H9 (cell line): ENCODE measurements around the gene ZSWIM9. TPM values are rescaled to one million over a fixed set of nuclear protein-coding genes. Genes with fewer than 3 reads are reported as not detected.

Experiments
- DNase-seq: peaks from one replicate; pipeline ENCODE4 v3.0.0-alpha.2; 2017
- H2AFZ ChIP-seq: one replicate; pipeline ENCODE4 v1.6.1; 2013; ENCODE audit warnings: mild to moderate bottlenecking, low read length, control low read depth, moderate library complexity
- H2AK5ac ChIP-seq: 2 replicates; pipeline ENCODE4 v1.6.1; 2013; ENCODE audit warnings: low read length, control low read depth, mixed read lengths; ENCODE audit not compliant: insufficient read length
- H2BK120ac ChIP-seq: one replicate; pipeline ENCODE4 v1.6.1; 2013; ENCODE audit warnings: low read depth, mild to moderate bottlenecking, low read length, control low read depth, inconsistent platforms; ENCODE audit not compliant: poor library complexity, severe bottlenecking
- H2BK12ac ChIP-seq: 2 replicates; pipeline ENCODE4 v1.6.1; 2013; ENCODE audit warnings: low read length, control low read depth, mixed read lengths, low read depth; ENCODE audit not compliant: insufficient read length
- H2BK15ac ChIP-seq: 2 replicates; pipeline ENCODE4 v1.6.1; 2013; ENCODE audit warnings: low read depth, low read length, control low read depth
- H2BK20ac ChIP-seq: one replicate; pipeline ENCODE4 v1.6.1; 2013; ENCODE audit warnings: low read depth, mild to moderate bottlenecking, low read length, control low read depth, inconsistent platforms; ENCODE audit not compliant: poor library complexity, severe bottlenecking
- H2BK5ac ChIP-seq: 2 replicates; pipeline ENCODE4 v1.6.1; 2013; ENCODE audit warnings: low read length, control low read depth, mixed read lengths; ENCODE audit not compliant: insufficient read length
- H3K14ac ChIP-seq: 2 replicates; pipeline ENCODE4 v1.6.1; 2013; ENCODE audit warnings: low read length, control low read depth; ENCODE audit not compliant: insufficient read depth
- H3K18ac ChIP-seq: 2 replicates; pipeline ENCODE4 v1.6.1; 2013; ENCODE audit warnings: low read depth, mild to moderate bottlenecking, mixed read lengths, low read length, control low read depth; ENCODE audit not compliant: insufficient read length
- H3K23ac ChIP-seq: 2 replicates; pipeline ENCODE4 v1.6.1; 2013; ENCODE audit warnings: low read length, control low read depth, mixed read lengths, low read depth; ENCODE audit not compliant: insufficient read length
- H3K23me2 ChIP-seq: 2 replicates; pipeline ENCODE4 v1.6.1; 2013; ENCODE audit warnings: low read depth, mild to moderate bottlenecking, mixed read lengths, low read length, control low read depth; ENCODE audit not compliant: insufficient read length, poor library complexity, severe bottlenecking
- H3K27ac ChIP-seq: 2 replicates; pipeline ENCODE4 v1.5.1; 2013; ENCODE audit warnings: low read length, control low read depth, mixed read lengths, low read depth; ENCODE audit not compliant: insufficient read length
- H3K27me3 ChIP-seq: 2 replicates; pipeline ENCODE4 v1.6.1; 2013; ENCODE audit warnings: low read length, control low read depth, inconsistent platforms; ENCODE audit not compliant: insufficient read depth
- H3K4ac ChIP-seq: 2 replicates; pipeline ENCODE4 v1.6.1; 2013; ENCODE audit warnings: low read depth, mild to moderate bottlenecking, control low read depth, inconsistent platforms, low read length, moderate library complexity
- H3K4me1 ChIP-seq: 2 replicates; pipeline ENCODE4 v1.6.1; 2013; ENCODE audit warnings: low read length, control low read depth, inconsistent platforms; ENCODE audit not compliant: insufficient read depth
- H3K4me2 ChIP-seq: 2 replicates; pipeline ENCODE4 v1.6.1; 2013; ENCODE audit warnings: low read length, control low read depth, mixed read lengths; ENCODE audit not compliant: insufficient read length, insufficient read depth
- H3K56ac ChIP-seq: 2 replicates; pipeline ENCODE4 v1.6.1; 2013; ENCODE audit warnings: low read depth, mild to moderate bottlenecking, mixed read lengths, low read length, control low read depth; ENCODE audit not compliant: insufficient read length
- H3K79me1 ChIP-seq: 2 replicates; pipeline ENCODE4 v1.6.1; 2013; ENCODE audit warnings: low read depth, mild to moderate bottlenecking, moderate library complexity, low read length, control low read depth, inconsistent platforms; ENCODE audit not compliant: insufficient read depth, poor library complexity, severe bottlenecking
- H3K79me2 ChIP-seq: 2 replicates; pipeline ENCODE4 v1.6.1; 2013; ENCODE audit warnings: low read length, control low read depth, inconsistent platforms; ENCODE audit not compliant: insufficient read depth
- H3K9ac ChIP-seq: 2 replicates; pipeline ENCODE4 v1.6.1; 2013; ENCODE audit warnings: low read length, control low read depth, mixed read lengths; ENCODE audit not compliant: insufficient read length; ENCODE audit errors: extremely low read depth
- H3K9me3 ChIP-seq: one replicate; pipeline ENCODE4 v1.6.1; 2013; ENCODE audit warnings: low read depth, low read length, inconsistent platforms; ENCODE audit not compliant: control insufficient read depth
- H3T11ph ChIP-seq: one replicate; pipeline ENCODE4 v1.6.1; 2013; ENCODE audit warnings: mild to moderate bottlenecking, low read length, control low read depth, inconsistent platforms
- H4K20me1 ChIP-seq: one replicate; pipeline ENCODE4 v1.6.1; 2013; ENCODE audit not compliant: control insufficient read depth, insufficient read length, insufficient read depth
- H4K5ac ChIP-seq: 2 replicates; pipeline ENCODE4 v1.6.1; 2013; ENCODE audit warnings: low read depth, mild to moderate bottlenecking, mixed read lengths, low read length, control low read depth; ENCODE audit not compliant: insufficient read length
- H4K8ac ChIP-seq: replicated peaks from 2 replicates; pipeline ENCODE4 v1.6.1; 2013; ENCODE audit warnings: low read length, control low read depth, mixed read lengths, low read depth; ENCODE audit not compliant: insufficient read length
- H4K91ac ChIP-seq: 2 replicates; pipeline ENCODE4 v1.6.1; 2013; ENCODE audit warnings: low read depth, mild to moderate bottlenecking, moderate library complexity, mixed read lengths, low read length, control low read depth; ENCODE audit not compliant: insufficient read length
- H3K27ac Mint-ChIP-seq, 3 experiments: 2 replicates in 2 of 3; 3 replicates in 1 of 3; pipeline ENCODE4 v1.8.0; 2020 to 2021; ENCODE audit warnings: mixed read lengths in 3 of 3, mild to moderate bottlenecking in 1 of 3, moderate library complexity in 1 of 3
- H3K27me3 Mint-ChIP-seq: 2 replicates; pipeline ENCODE4 v1.8.0; 2021; ENCODE audit warnings: low read depth, mild to moderate bottlenecking, moderate library complexity, mixed read lengths
- H3K36me3 Mint-ChIP-seq, 3 experiments: 2 replicates in 2 of 3; 3 replicates in 1 of 3; pipeline ENCODE4 v1.8.0; 2020 to 2021; ENCODE audit warnings: low read depth in 3 of 3, mixed read lengths in 3 of 3; ENCODE audit not compliant: insufficient read depth in 1 of 3
- H3K4me1 Mint-ChIP-seq, 2 experiments: 2 replicates each; pipeline ENCODE4 v1.8.0; 2020; ENCODE audit warnings: mixed read lengths in 2 of 2
- H3K4me3 Mint-ChIP-seq, 2 experiments: 2 replicates in 1 of 2; 3 replicates in 1 of 2; pipeline ENCODE4 v1.8.0; 2020 to 2021; ENCODE audit warnings: mild to moderate bottlenecking in 2 of 2, mixed read lengths in 2 of 2, moderate library complexity in 1 of 2
- H3K9me3 Mint-ChIP-seq, 2 experiments: 2 replicates in 1 of 2; 3 replicates in 1 of 2; pipeline ENCODE4 v1.8.0; 2020; ENCODE audit warnings: mild to moderate bottlenecking in 2 of 2, mixed read lengths in 2 of 2, moderate library complexity in 1 of 2
- CTCF ChIP-seq: fragments of 200-600 bp; sonication (generic); conservative IDR thresholded peaks from 3 replicates; pipeline ENCODE4 v1.8.0; 2021; ENCODE audit warnings: antibody characterized with exemption, mild to moderate bottlenecking
- WGBS: extraction: QIAGEN DNeasy Blood & Tissue Kit; methylation state at CpG from one replicate; pipeline ENCODE4 v1.1.7; 2013; ENCODE audit warnings: missing lambda C conversion rate, low lambda C conversion rate, mixed read lengths; ENCODE audit not compliant: insufficient read length; ENCODE audit errors: extremely low coverage; 5-methylcytosine and 5-hydroxymethylcytosine counted together
- total RNA-seq: library from RNA; stranded (reverse); gene quantifications from 2 replicates; pipeline ENCODE4 v1.2.1, GENCODE V29; 2021

The ZSWIM9 gene
- total RNA-seq, 1 experiment from 2014 or later = 8.9 TPM

GRCh38 chr19:48123907-48124651, 46.4 kb upstream of the ZSWIM9 start:
- Histone ChIP-seq H3T11ph (no peak overlapping the region), H3K9me3 (no peaks in the 10 kb centered on the region), H3K56ac (no peak overlapping the region), H2BK120ac (no peak overlapping the region), H3K4me1 (no peaks in the 10 kb centered on the region), H3K4ac (no peak overlapping the region), H3K4me2 (no peak overlapping the region), H4K20me1 (no peaks in the 10 kb centered on the region), H2BK12ac (no peak overlapping the region), H4K8ac (no peak overlapping the region), H4K5ac (no peak overlapping the region), H3K27ac (no peak overlapping the region), H3K79me1 (no peaks in the 10 kb centered on the region), H2AFZ (no peak overlapping the region), H3K23me2 (no peaks in the 10 kb centered on the region), H3K18ac (no peak overlapping the region), H3K79me2 (no peaks in the 10 kb centered on the region), H2BK20ac (no peak overlapping the region), H3K23ac (no peak overlapping the region), H4K91ac (no peak overlapping the region), H3K14ac (no peak overlapping the region), H2BK5ac (no peak overlapping the region), H2AK5ac (no peak overlapping the region), H3K27me3 (no peaks in the 10 kb centered on the region), H2BK15ac (no peak overlapping the region), H3K9ac (no peak overlapping the region)
- Mint-ChIP-seq H3K9me3 (no peaks in the 10 kb centered on the region), H3K27me3 (no peaks in the 10 kb centered on the region), H3K27ac (peak overlapping the region in 2 of 3 experiments; percentile 42 to 92; a peak in 3 of 7 replicates), H3K4me3 (no peak overlapping the region), H3K4me1 (peaks cover 8 to 11% of the 10 kb centered on the region in 2 experiments), H3K36me3 (peaks cover 56 to 89% (median 83%) of the 10 kb centered on the region in 3 experiments)
- peak; percentile 39; the same call in 2 of the 3 replicates for TF ChIP-seq CTCF
- no CpG with 5 or more reads among the region's 12 CpGs for WGBS
- DNase-seq = no peak
